Right atrium auricular region (tissue), 2 donors: ENCODE measurements around the gene PLPP4. TPM values are rescaled to one million over a fixed set of nuclear protein-coding genes. Genes with fewer than 3 reads are reported as not detected.

ENCODE experiments used
- DNase-seq: peaks from one replicate; pipeline ENCODE4 v3.0.0-alpha.2; 2019; ENCODE audit warnings: low spot score
- H3K27ac ChIP-seq, 2 donors: fragments of 200-600 bp; sonication (generic); 1 replicate in 1 of 2; 2 replicates in 1 of 2; pipeline ENCODE4 v1.5.1; 2016 to 2019
- H3K27me3 ChIP-seq, 2 donors: fragments of 200-600 bp; sonication (generic); one replicate each; pipeline versions ENCODE4 v1.5.1 to v1.6.0; 2017 to 2019
- H3K36me3 ChIP-seq: fragments of 200-600 bp; sonication (generic); one replicate; pipeline ENCODE4 v1.5.1; 2016
- H3K4me1 ChIP-seq, 2 donors: fragments of 200-600 bp; sonication (generic); one replicate each; pipeline versions ENCODE4 v1.5.1 to v1.6.0; 2017 to 2019
- H3K4me3 ChIP-seq, 2 donors: fragments of 200-600 bp; sonication (generic); 1 replicate in 1 of 2; 2 replicates in 1 of 2; pipeline ENCODE4 v1.5.1; 2017 to 2019; ENCODE audit warnings: mild to moderate bottlenecking in 1 of 2, moderate library complexity in 1 of 2
- H3K9me3 ChIP-seq, 2 donors: fragments of 200-600 bp; sonication (generic); one replicate each; pipeline ENCODE4 v1.5.1; 2019
- total RNA-seq, 2 donors: library from RNA; depleted of rRNA; stranded (reverse); fragments of >200 nt; gene quantifications; one replicate each; pipeline ENCODE4 v1.1.0, GENCODE V29; 2016
- TF ChIP-seq, protein P1 (sequence below), 2 donors: fragments of 200-600 bp; sonication (generic); IDR thresholded peaks; one replicate each; pipeline ENCODE4 v1.5.1; 2019; ENCODE audit warnings: antibody characterized with exemption in 2 of 2

PLPP4 gene
- total RNA-seq, 2 donors from 2014 or later = not detected

DNA sequence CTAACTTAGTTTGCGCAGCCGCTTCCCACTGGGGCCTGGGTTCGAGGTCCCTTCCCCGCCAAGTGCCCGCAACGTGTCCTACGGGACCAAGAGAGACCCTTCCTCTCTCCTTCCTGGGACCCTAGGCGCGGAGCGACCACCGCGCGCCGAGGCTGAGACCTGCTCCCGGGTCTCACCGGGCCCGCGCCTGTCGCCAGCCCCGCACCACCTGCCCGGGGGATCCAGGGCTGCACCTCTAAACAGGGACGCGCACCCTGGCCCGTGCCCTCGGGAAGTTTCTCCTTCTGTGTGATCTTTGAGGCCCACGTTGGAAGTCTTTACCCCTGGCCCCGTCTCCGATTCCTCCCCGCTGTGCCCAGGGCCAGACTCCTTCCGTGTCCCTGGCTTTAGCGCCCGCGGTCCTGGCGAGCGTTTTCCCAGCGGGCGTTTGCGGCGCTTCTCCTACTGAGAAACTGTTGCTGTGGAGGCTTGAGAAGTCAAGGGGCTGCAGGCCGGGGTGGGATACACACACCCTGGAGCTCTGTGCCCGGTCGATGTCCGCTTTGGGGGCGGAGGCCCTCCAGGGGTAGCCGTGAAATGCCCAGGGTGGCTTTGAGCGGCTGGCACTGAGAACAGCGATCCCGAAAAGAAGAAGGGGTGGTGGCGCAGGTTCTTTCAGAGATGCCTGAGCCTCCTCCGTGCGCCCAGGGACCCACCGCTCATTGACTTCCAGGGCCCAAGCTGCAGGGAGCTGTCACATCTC, 575 bp downstream of the PLPP4 start:
- H3K27me3 ChIP-seq = peaks cover 3 to 14% of the 10 kb centered on the region in 2 donors
- H3K4me3 ChIP-seq = peak overlapping the region; percentile 19 to 50
- no peak overlapping the region for H3K27ac ChIP-seq
- no peaks in the 10 kb centered on the region for H3K9me3 ChIP-seq
- TF ChIP-seq, protein P1, sequence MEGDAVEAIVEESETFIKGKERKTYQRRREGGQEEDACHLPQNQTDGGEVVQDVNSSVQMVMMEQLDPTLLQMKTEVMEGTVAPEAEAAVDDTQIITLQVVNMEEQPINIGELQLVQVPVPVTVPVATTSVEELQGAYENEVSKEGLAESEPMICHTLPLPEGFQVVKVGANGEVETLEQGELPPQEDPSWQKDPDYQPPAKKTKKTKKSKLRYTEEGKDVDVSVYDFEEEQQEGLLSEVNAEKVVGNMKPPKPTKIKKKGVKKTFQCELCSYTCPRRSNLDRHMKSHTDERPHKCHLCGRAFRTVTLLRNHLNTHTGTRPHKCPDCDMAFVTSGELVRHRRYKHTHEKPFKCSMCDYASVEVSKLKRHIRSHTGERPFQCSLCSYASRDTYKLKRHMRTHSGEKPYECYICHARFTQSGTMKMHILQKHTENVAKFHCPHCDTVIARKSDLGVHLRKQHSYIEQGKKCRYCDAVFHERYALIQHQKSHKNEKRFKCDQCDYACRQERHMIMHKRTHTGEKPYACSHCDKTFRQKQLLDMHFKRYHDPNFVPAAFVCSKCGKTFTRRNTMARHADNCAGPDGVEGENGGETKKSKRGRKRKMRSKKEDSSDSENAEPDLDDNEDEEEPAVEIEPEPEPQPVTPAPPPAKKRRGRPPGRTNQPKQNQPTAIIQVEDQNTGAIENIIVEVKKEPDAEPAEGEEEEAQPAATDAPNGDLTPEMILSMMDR (IDR thresholded peaks at IDR 0.05) = no peak
- H3K36me3 ChIP-seq = no peaks in the 10 kb centered on the region
- no peak for DNase-seq
- H3K4me1 ChIP-seq = peaks cover 0 to 12% of the 10 kb centered on the region in 2 donors

DNA sequence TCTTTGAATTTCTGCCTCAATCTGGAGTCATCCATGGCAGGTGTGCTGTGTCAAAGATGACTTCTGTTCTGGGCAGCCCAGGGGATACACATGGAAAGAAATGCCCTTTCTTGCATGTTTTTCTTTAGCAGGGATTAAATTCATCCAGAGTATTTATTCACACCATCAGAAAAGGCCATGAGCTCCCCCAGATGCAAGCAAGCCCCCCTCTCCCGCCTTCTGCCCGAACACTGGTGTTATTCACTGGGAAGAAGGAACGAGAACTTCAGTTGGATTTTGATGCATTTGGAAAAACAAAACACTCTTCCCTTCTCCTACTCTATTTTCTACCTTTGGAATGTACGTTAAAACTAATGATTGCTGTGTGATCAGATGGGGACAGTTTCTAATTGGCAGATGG, 1.4 kb downstream of the PLPP4 start:
- Histone ChIP-seq H3K4me1 (peaks cover 0 to 12% of the 10 kb centered on the region in 2 donors), H3K36me3 (no peaks in the 10 kb centered on the region), H3K27me3 (peaks cover 3 to 14% of the 10 kb centered on the region in 2 donors), H3K27ac (no peak overlapping the region), H3K4me3 (no peak overlapping the region), H3K9me3 (no peaks in the 10 kb centered on the region)
- TF ChIP-seq, protein P1 (IDR thresholded peaks at IDR 0.05) = no peak
- no peak for DNase-seq

DNA sequence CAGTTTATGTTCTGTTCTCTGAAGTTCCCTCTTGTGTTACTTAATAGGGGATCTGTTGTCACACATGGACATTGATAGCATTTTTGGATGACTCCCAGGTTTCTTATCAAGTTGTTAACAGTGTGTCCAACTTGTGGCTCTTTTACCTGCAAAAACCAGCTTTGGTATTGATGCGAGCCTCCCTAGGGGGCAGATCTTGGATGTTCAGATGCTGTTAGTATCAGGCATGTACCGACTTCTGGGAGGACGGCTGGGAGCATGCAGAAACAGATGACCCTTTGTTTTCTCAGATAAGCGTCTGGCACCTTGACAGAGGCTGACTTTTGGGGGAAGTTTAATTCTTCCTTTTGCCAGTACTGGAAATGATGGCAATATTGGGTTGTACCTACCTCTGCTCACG, 2.2 kb downstream of the PLPP4 start:
- TF ChIP-seq, protein P1 (IDR thresholded peaks at IDR 0.05) = no peak
- no peaks in the 10 kb centered on the region for H3K36me3 ChIP-seq
- no peaks in the 10 kb centered on the region for H3K9me3 ChIP-seq
- H3K4me3 ChIP-seq = no peak overlapping the region
- no peak for DNase-seq
- H3K4me1 ChIP-seq = peaks cover 0 to 12% of the 10 kb centered on the region in 2 donors
- H3K27me3 ChIP-seq = peaks cover 3 to 14% of the 10 kb centered on the region in 2 donors
- no peak overlapping the region for H3K27ac ChIP-seq

DNA sequence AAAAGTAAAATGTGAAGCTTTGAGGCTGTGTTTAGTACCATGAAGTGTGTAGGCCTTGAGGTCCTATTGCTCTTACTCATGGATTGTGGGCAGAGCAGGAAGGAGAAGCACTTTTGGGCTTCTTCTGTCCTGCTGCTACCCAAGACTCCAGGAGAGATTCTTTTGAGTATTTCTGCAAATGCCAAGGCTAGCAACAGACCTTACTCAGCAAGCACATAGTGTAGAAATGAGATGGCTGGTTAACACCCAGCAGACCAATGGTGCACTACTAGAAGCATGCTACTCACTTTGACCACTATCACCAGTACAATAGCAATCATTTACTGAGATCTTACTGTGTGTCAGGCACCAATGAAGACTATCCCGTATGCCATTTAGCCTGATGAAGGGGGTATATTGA, 3.2 kb downstream of the PLPP4 start:
- no peaks in the 10 kb centered on the region for H3K9me3 ChIP-seq
- H3K27ac ChIP-seq = no peak overlapping the region
- H3K4me3 ChIP-seq = no peak overlapping the region
- H3K36me3 ChIP-seq = no peaks in the 10 kb centered on the region
- DNase-seq = no peak
- peaks cover 3 to 14% of the 10 kb centered on the region in 2 donors for H3K27me3 ChIP-seq
- TF ChIP-seq, protein P1 (IDR thresholded peaks at IDR 0.05) = no peak
- peaks cover 0 to 12% of the 10 kb centered on the region in 2 donors for H3K4me1 ChIP-seq

DNA sequence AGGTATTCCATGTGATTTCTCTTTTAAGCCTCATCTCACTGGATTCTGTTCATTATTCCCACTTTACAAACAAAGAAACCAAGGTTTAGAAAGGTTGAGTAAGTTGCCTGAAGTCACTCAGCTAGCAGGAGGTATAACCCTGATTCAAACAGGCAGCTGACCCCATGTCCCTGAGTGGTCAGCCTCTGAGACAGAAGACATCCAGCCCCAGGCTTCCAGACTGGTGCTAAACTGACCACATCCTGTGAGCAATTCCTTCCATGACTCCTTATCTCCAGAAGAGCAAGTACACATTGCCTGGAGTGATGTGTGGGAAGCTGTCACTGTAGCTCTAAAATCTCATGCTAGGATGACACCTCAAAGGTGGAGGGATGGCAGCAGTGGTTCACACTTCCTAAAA, 3.7 kb downstream of the PLPP4 start:
- H3K27ac ChIP-seq = no peak overlapping the region
- H3K9me3 ChIP-seq = no peaks in the 10 kb centered on the region
- no peak for DNase-seq
- no peaks in the 10 kb centered on the region for H3K36me3 ChIP-seq
- TF ChIP-seq, protein P1 (IDR thresholded peaks at IDR 0.05) = no peak
- H3K27me3 ChIP-seq = peaks cover 3 to 14% of the 10 kb centered on the region in 2 donors
- no peak overlapping the region for H3K4me3 ChIP-seq
- H3K4me1 ChIP-seq = peaks cover 0 to 12% of the 10 kb centered on the region in 2 donors
